NCI-H748 (cell line): ENCODE measurements around the gene EIF4EBP3.
A peak's percentile ranks its signal among the peaks of the same experiment; 100 is the strongest.

Experiments used
- DNase-seq: peaks from one replicate; lab custom pipeline; 2025; ENCODE audit not compliant: unreplicated experiment; lab: John Stamatoyannopoulos, UW

Gene EIF4EBP3

DNA sequence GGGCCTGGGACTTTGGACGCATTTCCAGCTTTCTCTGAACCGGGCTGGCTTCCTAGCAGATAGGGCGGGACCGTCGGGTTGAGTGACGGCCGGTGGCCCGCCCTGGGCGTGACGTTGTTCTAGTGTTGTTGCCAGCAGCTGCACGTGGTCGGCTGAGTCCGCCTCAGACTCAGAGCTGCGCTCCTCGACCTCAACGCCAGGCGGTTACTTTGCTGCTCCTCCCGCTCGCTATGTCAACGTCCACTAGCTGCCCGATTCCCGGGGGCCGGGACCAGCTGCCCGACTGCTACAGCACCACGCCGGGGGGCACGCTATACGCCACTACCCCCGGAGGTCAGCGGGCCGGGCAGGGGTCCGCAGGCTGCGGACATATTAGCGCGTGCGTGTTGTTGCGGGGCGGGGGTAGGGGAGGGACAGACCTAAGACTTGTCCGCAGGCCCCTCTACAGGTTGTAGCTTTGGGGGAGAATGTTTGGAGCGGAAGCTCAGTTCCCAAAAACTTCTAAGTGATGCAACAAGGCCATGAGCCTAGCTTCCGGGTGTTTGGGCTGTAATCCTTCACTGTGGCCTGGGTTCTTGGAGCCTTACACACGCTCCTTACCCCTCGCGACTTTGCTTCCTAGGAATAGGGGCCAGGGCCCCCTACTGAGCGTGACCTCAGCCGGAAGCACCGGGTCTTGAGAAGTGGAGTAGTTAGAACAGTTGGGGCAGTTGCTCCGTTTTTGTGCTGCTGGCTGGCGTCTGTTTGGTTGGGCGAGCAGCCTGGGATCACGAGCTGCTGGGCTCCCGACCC lies at the start of gene EIF4EBP3:
EIF4EBP3 (plus strand) TSS at position 155 of the 792 bp plus-strand sequence; CDS start at position 231, 76 bp downstream.
- peak; percentile 91 for DNase-seq

DNA sequence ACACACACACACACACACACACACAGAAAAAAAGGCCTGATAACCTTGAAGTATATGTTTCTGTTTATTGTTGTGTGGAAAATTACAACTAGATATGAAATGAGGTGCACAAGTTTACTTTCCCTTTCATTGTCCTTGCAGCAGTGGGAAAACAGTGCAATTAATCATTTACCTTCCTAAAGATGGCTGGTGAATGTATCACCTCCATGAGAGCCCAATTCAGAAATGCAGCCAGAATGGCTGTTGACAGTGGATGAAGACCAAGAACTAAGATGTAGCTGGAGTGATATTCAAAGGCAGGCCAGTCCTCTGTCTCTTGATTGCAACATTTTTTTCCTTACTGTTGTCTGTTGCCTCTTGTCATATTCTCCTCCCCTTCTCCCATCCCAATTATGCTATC lies 49.6 kb upstream of the EIF4EBP3 start:
- DNase-seq = no peak

DNA sequence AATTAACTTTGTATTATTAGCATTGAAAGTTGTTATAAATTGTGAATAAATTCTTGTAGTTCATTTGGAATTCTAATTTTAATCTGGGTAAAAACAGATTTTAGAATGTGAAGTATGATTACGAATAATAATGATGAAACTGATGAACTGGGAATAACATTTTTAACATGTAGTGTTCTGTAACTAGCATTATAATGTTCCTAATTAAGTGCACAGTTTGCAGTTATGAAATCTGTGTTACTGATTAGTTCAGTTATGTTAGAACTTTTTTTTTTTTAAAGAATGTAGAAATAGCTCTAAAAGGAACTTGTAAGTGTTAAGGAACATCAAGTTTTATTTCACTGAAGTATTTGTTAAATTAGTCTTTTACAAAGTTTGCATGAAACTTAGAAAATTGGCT lies 48.9 kb upstream of the EIF4EBP3 start:
- no peak for DNase-seq

DNA sequence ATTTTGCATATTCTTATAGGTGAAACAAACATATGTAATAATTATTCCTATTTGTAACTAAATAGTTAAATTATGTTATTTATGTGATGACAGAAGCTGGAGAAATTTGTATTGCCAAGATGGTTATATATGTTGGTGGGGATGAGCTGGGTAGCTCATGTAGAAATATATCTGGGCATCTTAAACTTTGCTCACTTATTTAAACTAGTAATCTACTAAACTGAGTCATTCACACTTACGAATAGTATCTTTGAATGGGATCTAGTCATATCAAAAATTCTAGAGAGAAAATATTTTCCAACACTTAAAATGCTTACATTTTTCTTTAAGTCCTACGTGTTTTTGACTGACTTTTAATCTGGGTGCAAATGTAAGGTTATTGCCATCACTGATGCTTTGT lies 44.6 kb upstream of the EIF4EBP3 start:
- DNase-seq = no peak

DNA sequence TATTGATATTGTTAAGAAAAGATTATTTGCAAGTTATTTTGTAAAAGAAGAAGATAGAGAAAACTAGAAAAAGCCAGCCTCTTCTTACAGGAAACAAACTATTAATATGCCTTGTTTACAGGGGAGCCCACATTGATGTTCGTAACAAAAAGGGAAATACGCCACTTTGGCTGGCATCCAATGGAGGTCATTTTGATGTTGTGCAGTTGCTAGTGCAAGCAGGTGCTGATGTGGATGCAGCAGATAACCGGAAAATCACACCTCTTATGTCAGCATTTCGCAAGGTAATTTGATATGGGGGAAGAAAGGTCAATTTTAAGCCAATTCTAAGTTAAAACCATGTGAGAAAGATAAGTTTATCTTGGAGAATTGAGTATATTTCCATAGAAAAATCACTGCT lies 37.6 kb upstream of the EIF4EBP3 start:
- peak; percentile 82 for DNase-seq

DNA sequence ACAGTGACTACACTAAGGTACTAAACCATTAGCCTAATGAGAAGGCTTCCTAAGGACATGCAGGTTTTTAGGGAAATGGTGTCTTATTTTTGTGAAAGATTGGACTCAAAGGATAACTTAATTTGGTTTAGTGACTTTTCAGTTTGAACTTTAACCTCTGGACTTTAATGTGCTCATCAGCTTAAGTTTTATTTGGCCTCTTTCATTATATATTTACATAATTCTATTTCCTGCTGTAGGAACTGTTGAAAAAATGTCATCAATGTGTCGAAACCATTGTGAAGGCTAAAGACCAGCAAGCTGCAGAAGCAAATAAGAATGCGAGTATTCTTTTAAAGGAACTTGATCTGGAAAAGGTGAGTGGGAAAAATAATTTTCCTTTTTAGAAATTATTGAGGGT lies 34.3 kb upstream of the EIF4EBP3 start:
- no peak for DNase-seq

DNA sequence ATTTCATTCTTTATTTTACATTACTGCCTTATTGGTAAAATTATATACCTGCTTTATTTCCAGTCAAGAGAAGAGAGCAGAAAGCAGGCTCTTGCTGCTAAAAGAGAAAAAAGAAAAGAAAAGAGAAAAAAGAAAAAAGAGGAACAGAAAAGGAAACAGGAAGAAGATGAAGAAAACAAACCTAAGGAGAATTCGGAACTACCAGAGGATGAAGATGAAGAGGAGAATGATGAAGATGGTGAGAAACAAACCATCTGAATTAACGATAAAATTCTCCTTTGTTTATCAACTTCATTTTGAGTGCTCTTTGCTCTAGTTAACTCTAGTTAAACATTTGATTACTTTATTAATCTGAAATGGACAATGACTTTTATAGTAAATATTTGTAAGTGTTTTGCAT lies 23.5 kb upstream of the EIF4EBP3 start:
- no peak for DNase-seq

DNA sequence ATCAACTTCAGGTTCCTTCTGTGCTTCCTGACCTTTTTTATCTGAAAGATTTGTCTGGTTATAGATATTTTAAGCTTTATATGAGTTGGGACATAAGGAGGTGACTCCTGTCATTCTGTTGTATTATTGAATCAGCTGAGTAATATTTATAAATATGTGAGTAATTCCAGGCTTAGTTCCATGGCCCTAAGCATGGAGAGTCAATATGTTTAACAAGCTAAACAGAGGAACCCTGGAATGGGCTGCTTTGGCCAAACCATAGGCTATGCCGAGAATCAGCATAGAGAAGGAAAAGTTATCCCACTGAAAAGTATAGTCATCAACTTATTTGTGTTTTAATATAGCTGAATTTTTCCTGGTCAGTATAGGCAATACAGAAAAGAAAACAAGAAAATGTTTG lies 7.2 kb upstream of the EIF4EBP3 start:
- DNase-seq = no peak

DNA sequence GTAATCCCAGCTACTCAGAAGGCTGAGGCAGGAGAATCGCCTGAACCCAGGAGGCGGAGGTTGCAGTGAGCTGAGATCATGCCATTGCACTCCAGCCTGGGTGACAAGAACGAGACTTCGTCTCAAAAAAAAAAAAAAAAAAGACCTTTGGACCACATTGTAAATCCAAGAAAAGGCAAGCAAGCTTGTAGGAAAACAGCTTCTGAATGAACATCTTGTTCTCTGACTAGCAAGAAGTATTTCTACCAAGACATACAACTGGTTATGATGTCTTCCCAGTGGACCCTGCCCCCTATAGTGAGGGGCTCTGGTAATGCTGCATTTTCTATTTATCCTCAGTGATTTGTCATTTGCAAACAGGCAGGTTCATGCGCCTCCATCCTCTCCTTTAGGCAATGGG lies 4.5 kb upstream of the EIF4EBP3 start:
- no peak for DNase-seq

DNA sequence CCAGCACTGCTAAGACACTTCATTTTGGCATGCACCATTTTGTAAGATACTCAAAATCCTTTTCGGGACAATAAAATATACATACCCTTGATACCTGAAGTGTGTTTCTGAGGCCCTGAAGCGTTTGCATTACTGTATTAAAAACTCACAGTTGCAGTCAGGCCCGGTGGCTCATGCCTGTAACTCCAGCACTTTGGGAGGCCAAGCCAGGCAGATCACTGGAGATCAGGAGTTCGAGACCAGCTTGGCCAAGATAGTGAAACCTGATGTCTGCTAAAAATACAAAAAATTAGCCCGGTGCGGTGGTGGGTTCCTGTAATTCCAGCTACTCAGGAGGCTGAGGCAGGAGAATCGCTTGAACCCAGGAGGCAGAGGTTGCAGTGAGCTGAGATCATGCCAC lies 2.5 kb upstream of the EIF4EBP3 start:
- DNase-seq = no peak

DNA sequence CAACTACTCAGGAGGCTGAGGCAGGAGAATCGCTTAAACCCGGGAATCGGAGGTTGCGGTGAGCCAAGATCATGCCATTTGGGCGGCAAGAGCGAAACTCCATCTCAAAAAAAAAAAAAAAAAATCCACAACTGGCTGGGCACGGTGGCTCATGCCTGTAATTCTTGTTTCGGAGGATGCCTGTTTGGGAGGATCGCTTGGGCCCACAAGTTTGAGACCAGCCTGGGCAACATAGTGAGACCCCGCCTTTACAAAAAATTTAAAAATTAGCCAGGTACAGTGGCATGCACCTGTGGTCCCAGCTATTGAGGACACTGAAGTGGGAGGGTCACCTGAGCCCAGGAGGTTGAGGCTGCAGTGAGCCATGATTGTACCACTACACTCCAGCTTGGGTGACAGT lies 1.9 kb upstream of the EIF4EBP3 start:
- DNase-seq = no peak

DNA sequence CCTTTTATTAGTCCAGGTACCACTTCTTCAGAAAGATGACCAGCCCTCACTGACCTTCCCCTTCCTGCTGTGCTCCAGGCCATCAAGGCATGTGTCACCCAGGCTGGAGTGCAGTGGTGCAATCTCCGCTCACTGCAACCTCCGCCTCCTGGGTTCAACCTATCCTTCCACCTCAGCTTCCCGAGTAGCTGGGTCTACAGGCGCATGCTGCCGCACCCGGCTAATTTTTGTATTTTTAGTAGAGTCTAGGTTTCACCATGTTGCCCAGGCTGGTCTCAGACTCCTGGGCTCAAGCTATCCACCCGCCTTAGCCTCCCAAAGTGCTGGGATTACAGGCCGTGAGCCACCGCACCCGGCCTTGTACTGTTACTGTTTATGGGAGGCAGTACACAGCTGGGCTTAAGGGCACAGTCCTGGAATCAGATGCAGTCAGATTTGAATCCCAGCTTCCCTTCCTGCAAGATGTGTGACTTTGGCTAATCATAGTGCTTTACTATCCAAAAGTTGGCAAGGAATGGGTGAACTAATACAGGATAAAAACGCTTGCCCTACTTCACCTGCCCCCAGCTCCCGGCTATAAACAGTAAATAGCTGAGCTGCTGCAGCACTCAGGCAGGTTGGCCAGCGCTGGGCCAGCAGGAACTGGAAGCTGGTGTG lies 483 bp upstream of the EIF4EBP3 start:
- no peak for DNase-seq

DNA sequence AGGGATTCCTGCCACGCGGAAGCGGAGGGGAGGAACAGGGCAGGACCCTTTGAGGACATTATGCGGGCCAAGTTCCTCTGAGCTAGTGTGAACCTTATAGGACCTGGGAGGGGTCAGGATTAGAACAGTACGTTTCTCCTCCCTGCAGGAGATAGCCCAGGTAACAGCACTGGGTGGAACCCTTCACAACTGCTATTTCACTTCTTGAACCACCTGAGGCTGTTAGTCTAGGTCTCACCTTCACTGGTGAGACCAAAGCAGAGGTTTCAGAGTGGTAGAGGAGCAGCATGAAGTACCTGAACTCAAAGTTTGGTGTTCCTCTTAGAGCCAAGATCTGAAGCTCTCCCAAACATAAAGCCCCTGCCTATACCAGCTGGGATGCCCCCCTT lies 832 bp downstream of the EIF4EBP3 start:
- no peak for DNase-seq

DNA sequence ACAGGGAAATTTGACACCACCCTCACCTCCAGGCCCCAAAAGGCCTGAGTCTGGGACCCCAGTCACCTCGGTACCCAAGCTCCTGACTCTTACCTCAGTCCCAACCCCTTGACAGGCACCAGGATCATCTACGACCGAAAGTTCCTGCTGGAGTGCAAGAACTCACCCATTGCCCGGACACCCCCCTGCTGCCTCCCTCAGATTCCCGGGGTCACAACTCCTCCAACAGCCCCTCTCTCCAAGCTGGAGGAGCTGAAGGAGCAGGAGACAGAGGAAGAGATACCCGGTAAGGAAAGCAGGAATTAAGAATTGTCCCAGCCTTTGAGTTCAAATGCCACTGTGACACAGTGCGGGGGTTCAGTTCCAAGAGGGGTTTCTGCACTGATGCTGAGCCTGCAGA lies 1.3 kb downstream of the EIF4EBP3 start:
- no peak for DNase-seq

DNA sequence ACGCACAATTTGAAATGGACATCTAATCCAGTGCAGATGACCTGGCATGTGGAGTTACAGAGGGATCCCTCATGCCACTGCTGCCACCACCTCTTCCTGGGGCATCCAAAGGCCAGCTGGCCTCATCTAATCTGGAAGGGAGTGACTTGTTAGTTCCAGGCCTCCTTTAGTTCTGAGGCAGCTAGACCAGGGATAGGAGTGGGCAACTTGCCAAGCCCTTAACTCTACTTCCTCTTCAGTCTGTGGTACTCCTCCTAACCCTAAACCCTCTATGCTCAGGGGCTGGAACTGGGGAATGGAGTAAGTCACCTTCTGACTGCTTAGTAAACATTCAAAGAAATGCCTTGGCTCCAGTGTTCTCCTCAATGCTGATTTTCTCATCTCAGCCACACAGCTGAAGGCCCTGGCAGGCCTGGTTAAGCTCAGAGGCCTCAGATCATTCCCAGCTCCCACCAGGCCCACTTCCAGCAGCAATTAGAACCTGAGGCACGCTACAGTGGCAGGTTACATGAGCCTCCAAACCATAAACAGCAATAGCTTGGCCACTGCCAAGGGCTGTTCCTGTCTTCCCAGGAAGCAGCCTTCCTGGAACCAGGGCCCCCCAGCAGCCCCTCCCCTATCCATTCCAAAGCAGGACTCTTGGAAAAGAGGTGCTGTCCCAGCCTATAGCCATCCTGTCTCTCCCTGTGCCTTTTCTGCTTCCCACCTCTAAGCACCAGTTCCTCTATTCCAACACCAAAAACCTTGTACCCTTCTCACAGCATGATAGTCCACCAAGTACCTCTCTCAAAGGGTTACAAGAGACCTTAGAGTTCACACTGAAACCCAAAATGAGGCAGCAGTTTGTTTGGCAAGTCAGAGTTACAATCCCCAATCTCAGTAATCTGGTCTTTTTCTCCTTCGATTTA lies 2.0 kb downstream of the EIF4EBP3 start:
- no peak for DNase-seq

DNA sequence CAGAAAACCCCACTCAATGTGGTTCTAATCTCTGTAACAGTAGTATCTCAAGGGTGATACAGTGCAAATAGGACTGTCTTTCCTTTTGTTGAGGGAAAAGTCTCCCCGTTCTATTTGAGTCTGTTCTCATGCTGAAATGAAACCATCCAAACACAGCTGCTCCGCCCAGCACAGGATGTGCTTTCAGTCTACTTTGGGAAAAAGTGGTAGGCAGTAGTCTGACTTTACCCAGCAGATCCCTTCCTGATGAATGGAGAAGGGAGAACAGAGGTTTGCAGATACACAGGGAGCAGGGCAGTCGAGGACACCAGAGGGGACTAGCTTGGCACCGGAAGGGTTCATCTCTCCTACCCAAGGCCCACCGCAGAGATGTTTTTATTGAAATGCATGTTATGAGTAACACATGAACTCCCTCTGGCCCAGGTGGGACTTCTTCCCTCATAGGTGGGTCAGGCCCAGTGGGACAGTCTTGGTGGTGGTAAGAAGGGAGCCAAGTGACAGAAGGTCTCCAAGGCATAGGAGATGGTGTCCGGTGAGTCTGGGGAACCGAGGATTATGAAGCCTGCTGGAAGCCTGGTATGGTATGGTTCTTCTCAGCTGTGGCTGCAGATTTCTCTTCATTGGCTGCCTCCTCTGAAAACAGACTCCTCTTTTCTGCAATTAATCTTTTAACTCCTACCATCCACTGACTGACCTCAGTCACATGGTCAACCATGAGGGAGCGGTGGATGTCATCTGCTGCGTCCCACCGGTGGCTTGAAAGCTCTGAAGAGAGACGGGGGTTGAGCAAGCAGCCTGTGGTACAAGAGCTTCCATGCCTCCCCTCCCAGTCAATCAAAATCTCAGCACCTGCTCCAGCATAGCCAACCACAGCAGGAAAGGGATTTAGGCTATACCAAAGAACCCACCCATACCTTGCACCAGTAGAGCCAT lies 3.0 kb downstream of the EIF4EBP3 start:
- DNase-seq = no peak

DNA sequence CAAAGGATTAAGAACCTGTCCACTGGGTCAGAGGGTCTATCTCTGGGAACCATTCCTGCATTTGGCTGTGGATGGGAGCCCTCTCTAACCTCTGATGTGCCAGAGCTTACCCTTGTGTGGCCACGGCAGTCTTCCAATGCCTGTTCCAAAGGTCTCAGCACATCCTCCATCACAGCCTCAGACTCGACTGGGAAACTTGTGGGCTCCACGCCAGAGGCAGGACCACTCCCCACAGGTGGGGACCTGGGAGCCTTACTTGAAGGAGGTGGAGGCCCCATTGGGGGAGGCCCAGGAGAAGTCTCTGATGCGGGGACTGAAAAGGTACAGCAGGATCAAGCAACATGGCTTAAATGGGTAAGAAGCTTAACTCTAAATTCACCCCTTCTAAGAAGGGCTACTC lies 4.4 kb downstream of the EIF4EBP3 start:
- DNase-seq = no peak

DNA sequence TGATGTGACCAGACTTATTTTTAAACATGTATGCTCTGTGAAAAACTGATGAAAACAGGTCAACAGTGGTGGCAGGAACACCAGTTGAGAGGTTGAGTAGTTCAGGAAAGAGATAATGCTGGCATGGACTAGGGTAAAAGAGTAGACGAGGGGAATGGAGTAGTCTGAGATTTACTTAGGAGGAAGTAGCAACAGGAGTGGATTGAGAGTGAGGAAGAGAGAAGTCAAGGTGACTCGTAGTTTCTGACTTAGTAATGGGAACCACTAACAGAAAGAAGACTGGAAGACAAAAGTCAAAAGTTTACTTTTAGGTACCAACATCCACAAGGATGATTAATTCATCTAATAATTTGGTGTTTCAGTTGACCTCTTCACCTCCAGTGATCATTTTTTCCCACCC lies 6.2 kb downstream of the EIF4EBP3 start:
- DNase-seq = no peak

DNA sequence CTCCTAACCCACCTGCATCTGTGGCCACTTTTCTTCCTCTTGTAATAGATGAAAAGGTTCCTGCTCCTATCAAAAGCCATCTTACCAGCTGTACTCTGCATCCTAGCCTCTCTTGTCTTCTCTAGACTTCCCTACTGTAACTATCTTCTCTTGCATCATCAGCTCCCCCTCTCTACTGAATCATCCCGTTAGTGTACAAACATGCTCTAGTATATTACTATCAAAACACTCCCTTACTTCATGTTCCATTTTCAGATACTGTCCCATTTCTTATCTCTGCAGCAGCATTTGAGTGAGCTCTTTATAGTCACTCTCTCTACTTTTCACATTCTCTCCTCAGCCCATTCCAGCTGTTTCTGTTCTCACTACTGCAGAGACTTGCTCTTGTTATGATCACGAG lies 7.0 kb downstream of the EIF4EBP3 start:
- DNase-seq = no peak

DNA sequence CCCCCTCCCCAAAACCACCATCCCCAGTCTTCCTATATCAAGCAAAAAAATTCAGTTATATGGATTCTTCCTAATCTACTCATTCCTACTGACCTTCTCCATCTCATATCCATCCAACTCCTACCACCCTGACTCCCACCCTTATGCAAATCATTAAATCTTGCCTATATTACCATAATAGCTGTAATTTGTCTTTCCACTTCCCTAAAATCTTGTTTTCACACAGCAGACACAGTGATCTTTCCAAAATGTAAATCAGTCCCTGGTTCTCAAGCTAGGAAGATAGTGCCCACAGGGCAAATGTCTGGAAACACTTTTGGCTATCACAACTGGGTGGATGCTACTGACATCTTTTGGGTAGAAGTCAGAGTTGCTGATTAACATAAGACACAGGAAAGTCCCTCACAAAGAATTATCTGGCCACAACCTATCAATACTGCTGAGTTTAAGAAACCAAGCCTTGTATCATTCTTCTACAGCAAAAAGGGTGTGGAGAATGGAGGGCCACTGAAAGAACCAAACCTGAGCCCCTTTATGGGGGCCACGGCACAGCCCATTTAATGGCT lies 8.4 kb downstream of the EIF4EBP3 start:
- no peak for DNase-seq
